K562 (cell line): Measurements from ENCODE around the gene KIF20B. TPM values are rescaled to one million over a fixed set of nuclear protein-coding genes. Genes with fewer than 3 reads are reported as not detected.

Experiments
- ATAC-seq: fragments of 200-7000 bp; cut with Tn5 transposase; 3 replicates; pipeline ENCODE4 v1.9.1; 2020; ENCODE audit warnings: moderate library complexity
- BruUV-seq: library from RNA; stranded (reverse); fragments of 400-500 nt; replicated peaks from 2 replicates; lab custom pipeline; 2021; lab: Mats Ljungman, UMichigan
- CTCF ChIA-PET: fragments of 300-600 bp; formaldehyde crosslinking; extraction: SDS; loops from one replicate; lab custom pipeline; 2021; ENCODE audit warnings: low intra/inter-chr PET ratio; lab: Yijun Ruan, JAX
- POLR2A ChIA-PET: fragments of 300-600, 350-650 bp; sonication (Branson Sonifier 250); formaldehyde crosslinking; extraction: SDS; loops from one replicate; lab custom pipeline; 2021; ENCODE audit warnings: antibody characterized with exemption, inconsistent platforms; lab: Yijun Ruan, JAX
- DNase-seq, 4 experiments: peaks; one replicate each; pipeline versions ENCODE4 v3.0.0 to v3.0.0-alpha.2; 2011 to 2018; ENCODE audit warnings: low spot score in 3 of 4, mixed read lengths in 3 of 4; ENCODE audit errors: extremely low read depth in 1 of 4
- FAIRE-seq: peaks from 2 replicates; lab custom pipeline; 2011; peaks lifted over from hg19 to GRCh38; lab: Jason Lieb, UNC
- H2AFZ ChIP-seq: 2 replicates; pipeline ENCODE4 v1.6.0; 2011; ENCODE audit warnings: low read depth, low read length, control low read depth, inconsistent platforms
- H3K27ac ChIP-seq: fragments of 200-600 bp; 3 replicates; pipeline ENCODE4 v1.8.0; 2011; ENCODE audit warnings: low read depth, mild to moderate bottlenecking, control low read depth, inconsistent platforms, low read length, moderate library complexity, mixed read lengths; ENCODE audit errors: extremely low read depth
- H3K27me3 ChIP-seq, 2 experiments: fragments of 300-600 bp in 1 of 2; 2 replicates in 1 of 2; 3 replicates in 1 of 2; pipeline versions ENCODE4 v1.6.0 to v1.8.0; 2011; ENCODE audit warnings: inconsistent platforms in 2 of 2, low read length in 2 of 2, mild to moderate bottlenecking in 1 of 2, mixed read lengths in 1 of 2, moderate library complexity in 1 of 2; ENCODE audit not compliant: control insufficient read depth in 2 of 2, insufficient read depth in 2 of 2
- H3K36me3 ChIP-seq: fragments of 300-600 bp; 3 replicates; pipeline ENCODE4 v1.8.0; 2011; ENCODE audit warnings: mild to moderate bottlenecking, low read length, inconsistent platforms; ENCODE audit not compliant: control insufficient read depth, insufficient read depth
- H3K4me1 ChIP-seq, 2 experiments: fragments of 200-600 bp in 1 of 2; replicated peaks in 1 of 2; 2 replicates in 1 of 2; 3 replicates in 1 of 2; pipeline versions ENCODE4 v1.5.1 to v1.8.0; 2011; ENCODE audit warnings: inconsistent platforms in 2 of 2, low read length in 2 of 2, mild to moderate bottlenecking in 1 of 2, mixed read lengths in 1 of 2, moderate library complexity in 1 of 2; ENCODE audit not compliant: control insufficient read depth in 2 of 2, insufficient read depth in 2 of 2
- H3K4me2 ChIP-seq: 2 replicates; pipeline ENCODE4 v1.6.1; 2011; ENCODE audit warnings: low read length, control low read depth, inconsistent platforms, mixed read lengths; ENCODE audit not compliant: insufficient read depth
- H3K4me3 ChIP-seq: fragments of 200-600 bp; sonication (generic), shearing (Covaris generic); 2 replicates; pipeline ENCODE4 v1.5.1; 2016; ENCODE audit warnings: control low read depth, inconsistent platforms
- H3K79me2 ChIP-seq: fragments of 200-600 bp; 3 replicates; pipeline ENCODE4 v1.8.0; 2011; ENCODE audit warnings: low read length, inconsistent platforms; ENCODE audit not compliant: control insufficient read depth, insufficient read depth
- H3K9ac ChIP-seq, 2 experiments: 2 replicates each; pipeline versions ENCODE4 v1.6.0 to v1.6.1; 2011; ENCODE audit warnings: low read depth in 2 of 2, low read length in 2 of 2, control low read depth in 1 of 2, inconsistent platforms in 1 of 2, mild to moderate bottlenecking in 1 of 2, mixed read lengths in 1 of 2; ENCODE audit not compliant: insufficient read depth in 1 of 2
- H3K9me1 ChIP-seq: one replicate; pipeline ENCODE4 v1.6.0; 2011; ENCODE audit warnings: inconsistent platforms, mild to moderate bottlenecking, low read length, moderate library complexity; ENCODE audit not compliant: control insufficient read depth, insufficient read depth
- H3K9me3 ChIP-seq: replicated peaks from 2 replicates; pipeline ENCODE4 v1.5.1; 2011; ENCODE audit warnings: low read depth, low read length, inconsistent platforms; ENCODE audit not compliant: control insufficient read depth, insufficient read depth
- H4K20me1 ChIP-seq: replicated peaks from 2 replicates; pipeline ENCODE4 v1.6.1; 2011; ENCODE audit warnings: low read length, inconsistent platforms, mixed read lengths; ENCODE audit not compliant: control insufficient read depth, insufficient read depth
- C11orf30 ChIP-seq: fragments of 450-650 bp; IDR thresholded peaks from 2 replicates; pipeline ENCODE4 v1.6.1; 2016; ENCODE audit warnings: low read depth, mild to moderate bottlenecking
- HDAC3 ChIP-seq: fragments of 450-650 bp; IDR thresholded peaks from 2 replicates; pipeline ENCODE4 v1.6.1; 2018; ENCODE audit warnings: borderline replicate concordance, mild to moderate bottlenecking, moderate library complexity; ENCODE audit not compliant: partially characterized antibody
- MYNN ChIP-seq, 2 experiments: sonication (generic); formaldehyde crosslinking in 1 of 2; IDR thresholded peaks; 2 replicates each; pipeline versions ENCODE4 v1.5.0 to v1.6.1; 2016 to 2020; ENCODE audit warnings: antibody characterized with exemption in 1 of 2, missing genetic modification reagents in 1 of 2
- NCOR1 ChIP-seq: fragments of 450-650 bp; IDR thresholded peaks from 2 replicates; pipeline ENCODE4 v1.6.1; 2016; ENCODE audit warnings: mild to moderate bottlenecking, moderate library complexity
- ZNF316 ChIP-seq: fragments of 450-650 bp; IDR thresholded peaks from 2 replicates; pipeline ENCODE4 v1.6.1; 2016
- ZNF444 ChIP-seq: fragments of 250-450 bp; sonication (Bioruptor Pico); IDR thresholded peaks from 2 replicates; pipeline ENCODE4 v1.4.0; 2020; ENCODE audit warnings: mild to moderate bottlenecking, moderate library complexity
- WGBS: fragments of 100-300 bp; shearing (Covaris generic); methylation state at CpG from one replicate; pipeline ENCODE4 v1.1.6; 2016; ENCODE audit warnings: low coverage, mixed read lengths; ENCODE audit not compliant: insufficient coverage; ENCODE audit errors: missing lambda C conversion rate; 5-methylcytosine and 5-hydroxymethylcytosine counted together
- in situ Hi-C: fragments of 300-500 bp; cut with MboI; formaldehyde crosslinking; loops from 4 replicates; pipeline ENCODE4 v1.15.0; 2018; ENCODE audit warnings: inconsistent platforms, mixed read lengths
- intact Hi-C: fragments of 100-400 bp; cut with micrococcal nuclease; formaldehyde crosslinking; loops from 2 replicates; pipeline ENCODE4 v1.14.2; 2022
- polyA plus RNA-seq, 8 experiments: library from polyadenylated mRNA; depleted of rRNA in 4 of 8; stranded (reverse) in 5 of 8; unstranded in 3 of 8; fragments of >200 nt; fragmentation: Nextera tagmentation in 2 of 8; fragmentation: Illumina TruSeq in 1 of 8; extraction: Ambion mirVana in 2 of 8; extraction: Trizol in 1 of 8; gene quantifications; 2 replicates each; pipeline versions ENCODE4 v1.2.1 to v1.2.3, GENCODE V29; 2011 to 2014; ENCODE audit warnings: inconsistent platforms in 1 of 8, missing spikeins in 1 of 8
- total RNA-seq, 7 experiments: library from RNA; depleted of rRNA in 6 of 7; stranded (reverse); fragments of >200 nt in 6 of 7; fragmentation: Illumina TruSeq in 2 of 7; extraction: Trizol in 2 of 7; gene quantifications; 2 replicates each; pipeline versions ENCODE4 v1.2.1 to v1.2.3, GENCODE V29; 2011 to 2021; ENCODE audit warnings: low replicate concordance in 1 of 7

The KIF20B gene
- total and polyA plus RNA-seq, 9 of the 15 experiments (the other 6 are each of a cell fraction or from before 2014, with no cell fraction given) = 18.6 to 56.5 (median 32.9) TPM

GRCh38 chr10:89776665-89777064 lies 75.3 kb downstream of the KIF20B start:
- no peak for DNase-seq
- no peak for FAIRE-seq
- H3K4me2 ChIP-seq = no peak overlapping the region
- H3K4me3 ChIP-seq = no peak overlapping the region
- no peaks in the 10 kb centered on the region for H3K79me2 ChIP-seq
- no peaks in the 10 kb centered on the region for H3K27me3 ChIP-seq
- H3K9ac ChIP-seq = no peak overlapping the region
- POLR2A ChIA-PET = no interaction called here
- H3K9me3 ChIP-seq = no peaks in the 10 kb centered on the region
- in situ Hi-C loops (no loop called here), intact Hi-C loops (no loop called here)
- BruUV-seq = no TSS peak
- no peaks in the 10 kb centered on the region for H4K20me1 ChIP-seq
- peaks cover 57% of the 10 kb centered on the region for H3K36me3 ChIP-seq
- H3K9me1 ChIP-seq = no peaks in the 10 kb centered on the region
- ATAC-seq = no peak
- H2AFZ ChIP-seq = no peak overlapping the region
- TF ChIP-seq NCOR1 = no peak
- peak; percentile 98 for TF ChIP-seq MYNN (IDR thresholded peaks at IDR 0.05)
- TF ChIP-seq MYNN (CRISPR knock-in tag; IDR thresholded peaks at IDR 0.05) = no peak
- TF ChIP-seq, all 486 proteins: peak for 1
- no peaks in the 10 kb centered on the region for H3K4me1 ChIP-seq
- CTCF ChIA-PET = no interaction called here
- H3K27ac ChIP-seq = no peak overlapping the region

DNA sequence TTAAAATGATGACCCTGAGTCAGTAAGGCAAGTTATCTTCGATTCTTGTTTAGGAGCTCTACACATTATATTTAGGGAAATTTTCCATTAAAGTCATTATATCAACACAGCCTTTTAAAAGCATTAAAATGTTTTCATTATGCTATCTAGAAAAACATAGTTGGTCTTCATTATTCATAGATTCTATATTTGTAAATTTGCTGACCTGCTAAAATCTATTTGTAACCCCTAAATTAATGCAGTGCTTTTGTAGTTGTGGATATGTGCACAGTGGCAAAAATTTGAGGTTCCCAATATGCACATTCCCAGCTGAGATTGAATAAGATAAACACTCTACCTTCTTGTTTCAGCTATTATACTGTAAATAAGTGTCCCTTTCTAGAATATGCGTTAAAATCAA lies 81.1 kb downstream of the KIF20B start:
- ATAC-seq = no peak
- DNase-seq = no peak
- Histone ChIP-seq H3K4me1 (no peaks in the 10 kb centered on the region), H3K27me3 (no peaks in the 10 kb centered on the region), H3K4me3 (no peak overlapping the region), H3K9me1 (no peaks in the 10 kb centered on the region), H3K4me2 (no peak overlapping the region), H2AFZ (no peak overlapping the region), H4K20me1 (no peaks in the 10 kb centered on the region), H3K27ac (no peak overlapping the region), H3K36me3 (peaks cover 18% of the 10 kb centered on the region; the same call in 2 of the 3 replicates), H3K9ac (no peak overlapping the region), H3K9me3 (no peaks in the 10 kb centered on the region), H3K79me2 (no peaks in the 10 kb centered on the region)
- TF ChIP-seq ZNF444 (CRISPR knock-in tag) (no peak), C11orf30 (peak; percentile 29; the same call in 1 of the 2 replicates), ZNF316 (peak; percentile 64), HDAC3 (no peak)
- in situ Hi-C loops = no loop called here
- ChIA-PET POLR2A (interaction anchor here (0.6 kb wide), 1 partner anchor 131 kb away, joined by 4 read pairs; no protein-coding TSS in a partner anchor), CTCF (no interaction called here)
- no TSS peak for BruUV-seq
- 100% methylated on average over 2 of the region's 2 CpGs for WGBS
- intact Hi-C loops = no loop called here
- FAIRE-seq = no peak
